HAP-1 (cell line): ENCODE results near the gene POFUT2.

ENCODE experiments used
- DNase-seq, 2 experiments: peaks; one replicate each; pipeline ENCODE4 v3.0.0-alpha.2; 2016 to 2020; ENCODE audit warnings: low spot score in 2 of 2
- H3K27me3 ChIP-seq: fragments of 250-450 bp; sonication (Bioruptor Pico); 2 replicates; pipeline ENCODE4 v1.5.1; 2020; ENCODE audit warnings: low read depth, mild to moderate bottlenecking, moderate library complexity
- H3K36me3 ChIP-seq: fragments of 250-450 bp; sonication (Bioruptor Pico); replicated peaks from 2 replicates; pipeline ENCODE4 v1.5.1; 2020; ENCODE audit warnings: mild to moderate bottlenecking
- H3K4me1 ChIP-seq: fragments of 250-450 bp; sonication (Bioruptor Pico); 2 replicates; pipeline ENCODE4 v1.5.1; 2020; ENCODE audit warnings: mild to moderate bottlenecking
- H3K4me3 ChIP-seq: fragments of 250-450 bp; sonication (Bioruptor Pico); 2 replicates; pipeline ENCODE4 v1.5.1; 2020; ENCODE audit warnings: mild to moderate bottlenecking, moderate library complexity
- H3K9me3 ChIP-seq: fragments of 250-450 bp; sonication (Bioruptor Pico); 2 replicates; pipeline ENCODE4 v1.5.1; 2020; ENCODE audit warnings: mild to moderate bottlenecking, moderate library complexity
- in situ Hi-C: fragments of 300-500 bp; cut with MboI; formaldehyde crosslinking; loops from 3 replicates; pipeline ENCODE4 v1.14.3; 2020; ENCODE audit warnings: low sequenced_read_pairs, inconsistent platforms, mixed read lengths

The POFUT2 gene

GRCh38 chr21:45270306-45270821 lies 17.3 kb downstream of the POFUT2 start:
- in situ Hi-C loops = no loop called here
- Histone ChIP-seq H3K36me3 (peaks cover 48% of the 10 kb centered on the region), H3K9me3 (peaks cover 6% of the 10 kb centered on the region), H3K4me1 (no peaks in the 10 kb centered on the region), H3K4me3 (no peak overlapping the region), H3K27me3 (no peaks in the 10 kb centered on the region)
- DNase-seq = no peak

GRCh38 chr21:45269861-45270260 lies 17.8 kb downstream of the POFUT2 start:
- in situ Hi-C loops = no loop called here
- DNase-seq = no peak
- H3K4me1 ChIP-seq = no peaks in the 10 kb centered on the region
- H3K4me3 ChIP-seq = no peak overlapping the region
- H3K27me3 ChIP-seq = no peaks in the 10 kb centered on the region
- H3K36me3 ChIP-seq = peaks cover 48% of the 10 kb centered on the region
- H3K9me3 ChIP-seq = peaks cover 6% of the 10 kb centered on the region

- Histone ChIP-seq H3K36me3 (peaks cover 52% of the 10 kb centered on the region), H3K9me3 (peaks cover 6% of the 10 kb centered on the region), H3K27me3 (no peaks in the 10 kb centered on the region), H3K4me1 (no peaks in the 10 kb centered on the region), H3K4me3 (no peak overlapping the region)
- DNase-seq = no peak
- in situ Hi-C loops = no loop called here
These were observed 20.3 kb downstream of the POFUT2 start for GRCh38 chr21:45267390-45267760.

GRCh38 chr21:45266518-45267389 lies 20.9 kb downstream of the POFUT2 start:
- H3K4me3 ChIP-seq = no peak overlapping the region
- no peak for DNase-seq
- in situ Hi-C loops = no loop called here
- peaks cover 52% of the 10 kb centered on the region for H3K36me3 ChIP-seq
- no peaks in the 10 kb centered on the region for H3K4me1 ChIP-seq
- H3K27me3 ChIP-seq = no peaks in the 10 kb centered on the region
- peaks cover 6% of the 10 kb centered on the region for H3K9me3 ChIP-seq

- H3K27me3 ChIP-seq = no peaks in the 10 kb centered on the region
- in situ Hi-C loops = no loop called here
These were observed 21.8 kb downstream of the POFUT2 start for GRCh38 chr21:45265721-45266517.

GRCh38 chr21:45264912-45265515 lies 22.7 kb downstream of the POFUT2 start:
- no peak for DNase-seq
- H3K36me3 ChIP-seq = peaks cover 35% of the 10 kb centered on the region

More at GRCh38 chr21:45265721-45266517, 21.8 kb downstream of the POFUT2 start:
- DNase-seq = no peak
- peaks cover 44% of the 10 kb centered on the region for H3K36me3 ChIP-seq
- H3K4me1 ChIP-seq = no peaks in the 10 kb centered on the region
- no peaks in the 10 kb centered on the region; the same call in none of the 2 replicates for H3K9me3 ChIP-seq
- H3K4me3 ChIP-seq = no peak overlapping the region

GRCh38 chr21:45264146-45264911 lies 23.4 kb downstream of the POFUT2 start:
- Histone ChIP-seq H3K9me3 (no peaks in the 10 kb centered on the region), H3K4me1 (no peaks in the 10 kb centered on the region), H3K27me3 (no peaks in the 10 kb centered on the region), H3K4me3 (no peak overlapping the region), H3K36me3 (peaks cover 29% of the 10 kb centered on the region)
- in situ Hi-C loops = no loop called here
- no peak for DNase-seq

More at GRCh38 chr21:45264912-45265515, 22.7 kb downstream of the POFUT2 start:
- no peaks in the 10 kb centered on the region for H3K4me1 ChIP-seq
- no peaks in the 10 kb centered on the region for H3K9me3 ChIP-seq
- H3K4me3 ChIP-seq = no peak overlapping the region
- no peaks in the 10 kb centered on the region for H3K27me3 ChIP-seq
- in situ Hi-C loops = no loop called here

- Histone ChIP-seq H3K4me1 (no peaks in the 10 kb centered on the region), H3K4me3 (no peak overlapping the region), H3K36me3 (peaks cover 29% of the 10 kb centered on the region), H3K27me3 (no peaks in the 10 kb centered on the region), H3K9me3 (no peaks in the 10 kb centered on the region)
- no peak for DNase-seq
- in situ Hi-C loops = no loop called here
These were observed 24.2 kb downstream of the POFUT2 start for GRCh38 chr21:45263534-45263933.

GRCh38 chr21:45262616-45263015 lies 25.1 kb downstream of the POFUT2 start:
- Histone ChIP-seq H3K4me1 (no peaks in the 10 kb centered on the region), H3K9me3 (no peaks in the 10 kb centered on the region), H3K36me3 (peaks cover 25% of the 10 kb centered on the region), H3K4me3 (no peak overlapping the region), H3K27me3 (no peaks in the 10 kb centered on the region)
- no peak for DNase-seq
- in situ Hi-C loops = no loop called here

GRCh38 chr21:45262041-45262581 lies 25.6 kb downstream of the POFUT2 start:
- no peaks in the 10 kb centered on the region for H3K4me1 ChIP-seq
- H3K27me3 ChIP-seq = no peaks in the 10 kb centered on the region
- in situ Hi-C loops = no loop called here
- H3K9me3 ChIP-seq = no peaks in the 10 kb centered on the region
- DNase-seq = no peak
- H3K4me3 ChIP-seq = no peak overlapping the region
- peaks cover 22% of the 10 kb centered on the region for H3K36me3 ChIP-seq

- peaks cover 19% of the 10 kb centered on the region for H3K36me3 ChIP-seq
- no peaks in the 10 kb centered on the region for H3K4me1 ChIP-seq
- in situ Hi-C loops = no loop called here
- no peaks in the 10 kb centered on the region for H3K27me3 ChIP-seq
- H3K4me3 ChIP-seq = no peak overlapping the region
- no peaks in the 10 kb centered on the region for H3K9me3 ChIP-seq
- DNase-seq = no peak
These were observed 26.6 kb downstream of the POFUT2 start for GRCh38 chr21:45261093-45261492.

GRCh38 chr21:45260191-45260825 lies 27.4 kb downstream of the POFUT2 start:
- no peak for DNase-seq
- in situ Hi-C loops = no loop called here
- H3K36me3 ChIP-seq = peaks cover 14% of the 10 kb centered on the region
- no peaks in the 10 kb centered on the region for H3K4me1 ChIP-seq
- no peaks in the 10 kb centered on the region for H3K27me3 ChIP-seq
- H3K9me3 ChIP-seq = no peaks in the 10 kb centered on the region
- H3K4me3 ChIP-seq = no peak overlapping the region
